ENCODE measurements around the gene APOL1.

- TF ChIP-seq CTCF (IDR thresholded peaks at IDR 0.05; ENCODE audit: borderline replicate concordance, extremely low read depth, low read length, poor library complexity, severe bottlenecking), result no peak
- no peak for TF ChIP-seq EZH2 (IDR thresholded peaks at IDR 0.05; ENCODE audit: borderline replicate concordance, low read depth, low read length, severe bottlenecking)
Measured at GRCh38 chr22:36288571-36289405, 35.9 kb downstream of the APOL1 start.
